ENCODE results near the gene SPACA7. TPM values are rescaled to one million over a fixed set of nuclear protein-coding genes. Genes with fewer than 3 reads are reported as not detected.

The SPACA7 gene
- total RNA-seq, 4 donors from 2014 or later = not detected

GRCh38 chr13:112445411-112446271, 69.5 kb downstream of the SPACA7 start:
- H3K4me1 ChIP-seq = no peaks in the 10 kb centered on the region
- in situ Hi-C loops (cut with MboI; ENCODE audit: low pct_ligation_motif_present in 1 of 4, low pct_unique_long_range_greater_than_20kb in 1 of 4, low sequenced_read_pairs in 3 of 4) = loop anchor here (10.0 to 25.0 kb wide), 3 partner anchors 358 to 983 kb away; no protein-coding TSS in a partner anchor
- TF ChIP-seq CTCF (IDR thresholded peaks at IDR 0.05) (no peak), EP300 (IDR thresholded peaks at IDR 0.05; ENCODE audit: low read depth) (no peak), POLR2AphosphoS5 (IDR thresholded peaks at IDR 0.05) (no peak), POLR2A (IDR thresholded peaks at IDR 0.05) (no peak)
- H3K27ac ChIP-seq = no peak overlapping the region
- H3K4me3 ChIP-seq = no peak overlapping the region
- H3K27me3 ChIP-seq = peaks cover 48% of the 10 kb centered on the region
- intact Hi-C loops (cut with DNase I; ENCODE audit: low total_unique reads) = loop anchor here (2.0 kb wide), 1 partner anchor 971 kb away; no protein-coding TSS in a partner anchor
- no peak for DNase-seq
- no peaks in the 10 kb centered on the region for H3K36me3 ChIP-seq
- no peaks in the 10 kb centered on the region for H3K9me3 ChIP-seq
- WGBS, 2 donors (ENCODE audit: low coverage in 1 of 2) = 47 to 55% methylated on average over 3 to 24 of the region's 31 CpGs

GRCh38 chr13:112446347-112446861, 70.2 kb downstream of the SPACA7 start:
- Histone ChIP-seq H3K27ac (no peak overlapping the region), H3K4me1 (no peaks in the 10 kb centered on the region), H3K36me3 (no peaks in the 10 kb centered on the region), H3K4me3 (no peak overlapping the region), H3K27me3 (peaks cover 45% of the 10 kb centered on the region), H3K9me3 (no peaks in the 10 kb centered on the region)
- 66 to 67% methylated on average over 1 to 11 of the region's 12 CpGs for WGBS, 2 donors (ENCODE audit: low coverage in 1 of 2)
- intact Hi-C loops (cut with DNase I; ENCODE audit: low total_unique reads) = no loop called here
- DNase-seq = no peak
- TF ChIP-seq EP300 (IDR thresholded peaks at IDR 0.05; ENCODE audit: low read depth) (no peak), POLR2A (IDR thresholded peaks at IDR 0.05) (no peak), POLR2AphosphoS5 (IDR thresholded peaks at IDR 0.05) (no peak)
- in situ Hi-C loops (cut with MboI; ENCODE audit: low pct_ligation_motif_present in 1 of 4, low pct_unique_long_range_greater_than_20kb in 1 of 4, low sequenced_read_pairs in 3 of 4) = loop anchor here (10.0 to 25.0 kb wide), 3 partner anchors 359 to 984 kb away; no protein-coding TSS in a partner anchor

GRCh38 chr13:112446867-112447266, 70.7 kb downstream of the SPACA7 start:
- Histone ChIP-seq H3K4me3 (no peak overlapping the region), H3K4me1 (no peaks in the 10 kb centered on the region), H3K9me3 (no peaks in the 10 kb centered on the region), H3K36me3 (no peaks in the 10 kb centered on the region), H3K27me3 (peaks cover 41% of the 10 kb centered on the region), H3K27ac (no peak overlapping the region)
- DNase-seq = no peak
- TF ChIP-seq POLR2A (IDR thresholded peaks at IDR 0.05) (no peak), POLR2AphosphoS5 (IDR thresholded peaks at IDR 0.05) (no peak), EP300 (IDR thresholded peaks at IDR 0.05; ENCODE audit: low read depth) (no peak), CTCF (IDR thresholded peaks at IDR 0.05) (no peak)
- 93% methylated on average over 13 of the region's 14 CpGs; no CpG with 5 or more reads in 1 of the 2 donors for WGBS, 2 donors (ENCODE audit: low coverage in 1 of 2)
- intact Hi-C loops (cut with DNase I; ENCODE audit: low total_unique reads) (no loop called here), in situ Hi-C loops (cut with MboI; ENCODE audit: low pct_ligation_motif_present in 1 of 4, low pct_unique_long_range_greater_than_20kb in 1 of 4, low sequenced_read_pairs in 3 of 4) (loop anchor here (10.0 to 25.0 kb wide), 3 partner anchors 360 to 985 kb away; no protein-coding TSS in a partner anchor)

GRCh38 chr13:112447306-112447705, 71.2 kb downstream of the SPACA7 start:
- no peak for DNase-seq
- no peaks in the 10 kb centered on the region for H3K4me1 ChIP-seq
- no peaks in the 10 kb centered on the region for H3K9me3 ChIP-seq
- no peak overlapping the region for H3K27ac ChIP-seq
- WGBS, 2 donors (ENCODE audit: low coverage in 1 of 2) = 74% methylated on average over 2 of the region's 2 CpGs; no CpG with 5 or more reads in 1 of the 2 donors
- no peak for TF ChIP-seq POLR2AphosphoS5 (IDR thresholded peaks at IDR 0.05)
- TF ChIP-seq EP300 (IDR thresholded peaks at IDR 0.05; ENCODE audit: low read depth) = no peak
- TF ChIP-seq POLR2A (IDR thresholded peaks at IDR 0.05) = no peak
- TF ChIP-seq CTCF (IDR thresholded peaks at IDR 0.05) = no peak
- H3K36me3 ChIP-seq = no peaks in the 10 kb centered on the region
- intact Hi-C loops (cut with DNase I; ENCODE audit: low total_unique reads) = no loop called here
- H3K27me3 ChIP-seq = peaks cover 36% of the 10 kb centered on the region
- no peak overlapping the region for H3K4me3 ChIP-seq
- in situ Hi-C loops (cut with MboI; ENCODE audit: low pct_ligation_motif_present in 1 of 4, low pct_unique_long_range_greater_than_20kb in 1 of 4, low sequenced_read_pairs in 3 of 4) = loop anchor here (10.0 to 25.0 kb wide), 3 partner anchors 360 to 985 kb away; no protein-coding TSS in a partner anchor
